Measurements from ENCODE around the gene GNG14.

Gene GNG14

GRCh38 chr19:12656899-12657571, 30.8 kb upstream of the GNG14 start:
- H2AFZ ChIP-seq (ENCODE audit: low read length): no peak overlapping the region
- H4K20me1 ChIP-seq (ENCODE audit: insufficient read depth, low read length, poor library complexity, severe bottlenecking): no peaks in the 10 kb centered on the region
- no peaks in the 10 kb centered on the region for H3K79me2 ChIP-seq (ENCODE audit: insufficient read depth, low read length)
- H3K4me2 ChIP-seq (ENCODE audit: low read depth, low read length, poor library complexity, severe bottlenecking): no peak overlapping the region
- H3K9me3 ChIP-seq (ENCODE audit: insufficient read depth, low read depth, low read length): no peaks in the 10 kb centered on the region
- H3K36me3 ChIP-seq (ENCODE audit: insufficient read depth, low read length): peaks cover 4% of the 10 kb centered on the region; the same call in 1 of the 2 replicates
- H3K9me2 ChIP-seq (replicated peaks; ENCODE audit: low read depth, low read length): no peaks in the 10 kb centered on the region
- no peaks in the 10 kb centered on the region for H3F3A ChIP-seq (ENCODE audit: low read depth)
- H3K4me1 ChIP-seq (ENCODE audit: insufficient read depth, low read length, poor library complexity, severe bottlenecking): no peaks in the 10 kb centered on the region
- no peaks in the 10 kb centered on the region for H3K27me3 ChIP-seq (ENCODE audit: insufficient read depth, low read length, poor library complexity, severe bottlenecking)
- TF ChIP-seq CTCF (conservative IDR thresholded peaks at IDR 0.05; ENCODE audit: low read length) (no peak), EZH2phosphoT487 (IDR thresholded peaks at IDR 0.05; ENCODE audit: borderline replicate concordance) (no peak)
- H3K9ac ChIP-seq (ENCODE audit: low read depth, low read length, poor library complexity, severe bottlenecking): no peak overlapping the region
- H3K4me3 ChIP-seq (ENCODE audit: low read length, poor library complexity, severe bottlenecking): no peak overlapping the region

- no peaks in the 10 kb centered on the region for H3K79me2 ChIP-seq (ENCODE audit: insufficient read depth, low read length)
- no peaks in the 10 kb centered on the region for H3F3A ChIP-seq (ENCODE audit: low read depth)
- no peaks in the 10 kb centered on the region for H4K20me1 ChIP-seq (ENCODE audit: insufficient read depth, low read length, poor library complexity, severe bottlenecking)
- no peaks in the 10 kb centered on the region for H3K4me1 ChIP-seq (ENCODE audit: insufficient read depth, low read length, poor library complexity, severe bottlenecking)
- no peaks in the 10 kb centered on the region for H3K9me2 ChIP-seq (replicated peaks; ENCODE audit: low read depth, low read length)
- TF ChIP-seq EZH2phosphoT487 (IDR thresholded peaks at IDR 0.05; ENCODE audit: borderline replicate concordance) (no peak), CTCF (conservative IDR thresholded peaks at IDR 0.05; ENCODE audit: low read length) (peak; percentile 21; the same call in 1 of the 2 replicates)
- no peaks in the 10 kb centered on the region for H3K9me3 ChIP-seq (ENCODE audit: insufficient read depth, low read depth, low read length)
- no peak overlapping the region for H3K4me2 ChIP-seq (ENCODE audit: low read depth, low read length, poor library complexity, severe bottlenecking)
- no peaks in the 10 kb centered on the region for H3K27me3 ChIP-seq (ENCODE audit: insufficient read depth, low read length, poor library complexity, severe bottlenecking)
- no peak overlapping the region for H3K4me3 ChIP-seq (ENCODE audit: low read length, poor library complexity, severe bottlenecking)
- H2AFZ ChIP-seq (ENCODE audit: low read length): no peak overlapping the region
- H3K9ac ChIP-seq (ENCODE audit: low read depth, low read length, poor library complexity, severe bottlenecking): no peak overlapping the region
- peaks cover 4% of the 10 kb centered on the region; the same call in 1 of the 2 replicates for H3K36me3 ChIP-seq (ENCODE audit: insufficient read depth, low read length)
These were observed 29.8 kb upstream of the GNG14 start for GRCh38 chr19:12657966-12658365.

DNA sequence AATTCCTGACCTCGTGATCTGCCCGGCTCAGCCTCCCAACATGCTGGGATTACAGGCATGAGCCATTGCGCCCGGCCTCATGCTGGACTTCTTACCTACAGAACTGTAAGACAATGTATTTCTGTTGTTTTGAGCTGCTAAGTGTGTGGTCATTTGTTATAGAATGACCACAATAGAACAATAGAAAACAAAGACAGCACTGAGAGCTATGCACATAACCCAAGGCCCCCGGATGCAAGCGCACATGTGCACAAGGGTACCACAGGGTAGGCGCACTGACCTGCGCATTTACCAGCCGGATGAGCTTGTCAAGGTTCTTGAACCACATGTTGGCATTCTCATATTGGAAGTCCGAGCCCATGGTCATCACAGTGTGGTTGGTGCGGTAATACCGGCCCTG, 26.8 kb upstream of the GNG14 start:
- Histone ChIP-seq H3K27me3 (ENCODE audit: insufficient read depth, low read length, poor library complexity, severe bottlenecking) (no peaks in the 10 kb centered on the region), H2AFZ (ENCODE audit: low read length) (no peak overlapping the region), H3K36me3 (ENCODE audit: insufficient read depth, low read length) (peaks cover 4% of the 10 kb centered on the region; the same call in 1 of the 2 replicates), H3K4me2 (ENCODE audit: low read depth, low read length, poor library complexity, severe bottlenecking) (no peak overlapping the region), H3K9me2 (replicated peaks; ENCODE audit: low read depth, low read length) (no peaks in the 10 kb centered on the region), H4K20me1 (ENCODE audit: insufficient read depth, low read length, poor library complexity, severe bottlenecking) (no peaks in the 10 kb centered on the region), H3K4me3 (ENCODE audit: low read length, poor library complexity, severe bottlenecking) (no peak overlapping the region), H3K9ac (ENCODE audit: low read depth, low read length, poor library complexity, severe bottlenecking) (no peak overlapping the region), H3K9me3 (ENCODE audit: insufficient read depth, low read depth, low read length) (no peaks in the 10 kb centered on the region), H3K4me1 (ENCODE audit: insufficient read depth, low read length, poor library complexity, severe bottlenecking) (peaks cover 5% of the 10 kb centered on the region), H3F3A (ENCODE audit: low read depth) (no peaks in the 10 kb centered on the region), H3K79me2 (ENCODE audit: insufficient read depth, low read length) (peaks cover under 1% of the 10 kb centered on the region; the same call in 1 of the 2 replicates)
- TF ChIP-seq EZH2phosphoT487 (IDR thresholded peaks at IDR 0.05; ENCODE audit: borderline replicate concordance) (no peak), CTCF (conservative IDR thresholded peaks at IDR 0.05; ENCODE audit: low read length) (no peak)
